ENCODE measurements around the gene UGT1A8.
"Not testable (repeated sequence)": the region's sequence is repeated elsewhere in the genome, so short reads cannot be mapped to it uniquely, and the experiment has no call there.

The UGT1A8 gene

GRCh38 chr2:233643128-233643527, 25.7 kb downstream of the UGT1A8 start:
- no peak for DNase-seq (ENCODE audit: low read depth)

- DNase-seq (ENCODE audit: low read depth) = not testable (repeated sequence)
These were observed 28.6 kb downstream of the UGT1A8 start for GRCh38 chr2:233646033-233646432.

GRCh38 chr2:233650981-233651380, 33.5 kb downstream of the UGT1A8 start:
- DNase-seq (ENCODE audit: low read depth) = no peak

DNA sequence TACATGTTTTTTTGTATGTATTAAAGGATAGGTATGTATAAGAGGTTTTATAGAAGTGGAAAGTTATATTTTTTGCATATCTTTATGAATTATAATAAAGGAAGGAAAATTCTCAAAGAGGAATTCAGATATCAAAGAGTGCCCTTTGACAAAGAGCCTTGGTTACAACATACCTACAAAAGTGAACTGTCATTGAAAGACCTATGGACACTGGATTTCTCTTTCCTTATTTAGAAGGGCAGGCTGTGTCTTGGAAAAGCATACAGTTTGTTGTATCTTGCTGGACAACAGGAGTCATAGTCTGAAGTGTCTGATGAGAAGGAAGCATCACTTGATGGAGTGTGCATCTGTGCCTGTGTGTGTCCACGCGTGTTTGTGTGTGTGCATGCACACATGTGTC, 34.0 kb downstream of the UGT1A8 start:
- no peak for DNase-seq (ENCODE audit: low read depth)

GRCh38 chr2:233654501-233654900, 37.1 kb downstream of the UGT1A8 start:
- no peak for DNase-seq (ENCODE audit: low read depth)

DNA sequence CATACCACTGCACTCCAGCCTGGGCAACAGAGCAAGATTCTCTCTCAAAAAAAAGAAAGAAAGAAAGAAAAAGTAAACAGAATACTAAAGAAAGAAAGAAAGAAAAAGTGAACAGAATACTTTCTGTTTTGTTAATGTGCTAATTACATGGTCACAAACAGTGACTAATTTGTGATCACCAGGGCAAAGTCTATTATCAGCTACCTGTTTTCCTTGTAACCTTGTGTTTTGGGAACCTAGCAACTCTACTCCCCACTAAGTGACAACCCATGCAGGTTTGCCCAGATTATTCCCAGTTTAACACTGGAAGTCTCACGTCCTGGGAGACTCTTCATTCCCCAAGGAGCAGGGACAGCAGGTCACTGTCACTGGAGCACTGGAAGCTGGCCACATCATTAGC, 37.6 kb downstream of the UGT1A8 start:
- DNase-seq (ENCODE audit: low read depth) = no peak

DNA sequence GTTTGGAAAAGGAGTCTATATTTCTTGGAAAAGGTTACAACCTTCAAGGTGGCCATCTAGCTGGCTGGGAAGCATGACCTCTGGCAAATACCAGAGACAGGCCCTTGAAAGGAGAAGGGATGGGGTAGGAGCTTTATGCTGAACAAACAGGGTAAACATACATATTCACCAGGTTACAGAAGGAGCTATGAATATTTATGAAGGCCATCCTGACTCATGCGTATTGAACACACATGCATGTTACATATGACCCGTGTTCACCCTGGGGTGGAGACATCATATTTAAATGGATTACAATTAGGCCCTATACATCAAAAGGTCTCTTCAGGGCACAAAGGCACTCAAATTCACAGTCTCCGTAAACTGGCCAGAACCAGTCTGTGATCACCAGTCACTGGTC, 38.5 kb downstream of the UGT1A8 start:
- not testable (repeated sequence) for DNase-seq (ENCODE audit: low read depth)

- DNase-seq (ENCODE audit: low read depth) = no peak
These were observed 39.0 kb downstream of the UGT1A8 start for GRCh38 chr2:233656443-233656842.

DNA sequence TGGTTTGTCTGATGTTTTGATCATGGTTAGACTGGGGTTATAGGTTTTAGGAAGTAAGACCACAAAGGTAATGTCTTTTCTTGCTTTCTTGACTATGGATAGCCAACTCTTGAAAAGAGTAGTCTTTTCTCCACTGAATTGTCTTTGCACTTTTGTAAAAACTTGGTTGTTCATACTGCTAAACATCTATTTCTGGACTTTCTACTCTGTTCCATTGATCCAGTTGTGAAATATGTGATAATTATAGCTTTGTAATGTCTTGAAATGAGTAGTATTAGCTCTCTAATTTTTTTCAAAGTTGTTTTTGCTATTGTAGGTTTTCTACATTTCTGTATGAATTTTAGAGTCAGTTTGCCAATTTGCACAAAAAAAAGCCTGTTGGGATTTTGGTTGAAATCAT, 41.2 kb downstream of the UGT1A8 start:
- no peak for DNase-seq (ENCODE audit: low read depth)

- no peak for DNase-seq (ENCODE audit: low read depth)
These were observed 46.5 kb downstream of the UGT1A8 start for GRCh38 chr2:233663911-233664310.

- DNase-seq (ENCODE audit: low read depth) = no peak
These were observed 51.3 kb downstream of the UGT1A8 start for GRCh38 chr2:233668605-233669260.

GRCh38 chr2:233671290-233672161, 54.1 kb downstream of the UGT1A8 start, which contains the start of gene UGT1A9:
Gene UGT1A9, plus strand, starts transcription at chr2:233671898. Its CDS starts 37 bp downstream, at chr2:233671935.
- DNase-seq (ENCODE audit: low read depth) = no peak

- no peak for DNase-seq (ENCODE audit: low read depth)
These were observed 55.5 kb downstream of the UGT1A8 start for GRCh38 chr2:233672886-233673285.

DNA sequence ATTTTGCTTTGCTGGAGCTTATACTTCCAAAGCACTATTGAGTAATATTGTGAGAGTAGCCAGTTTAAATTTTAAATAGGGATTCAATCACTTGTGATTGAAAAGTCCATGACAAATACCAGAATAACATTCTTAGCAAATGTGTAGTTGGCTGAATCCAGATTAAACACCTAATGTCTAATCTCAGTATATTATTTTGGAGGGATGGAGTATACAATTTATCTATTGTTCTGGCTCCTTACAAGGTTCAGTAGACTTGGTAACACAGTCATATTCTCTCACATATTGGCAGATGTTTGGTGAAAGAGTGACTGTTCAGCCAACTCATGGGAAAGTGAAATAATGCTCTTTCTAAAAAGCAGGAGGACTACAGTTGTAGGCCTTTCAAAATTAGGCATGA, 56.5 kb downstream of the UGT1A8 start:
- DNase-seq (ENCODE audit: low read depth) = no peak

- no peak for DNase-seq (ENCODE audit: low read depth)
These were observed 56.9 kb downstream of the UGT1A8 start for GRCh38 chr2:233674314-233674713.

DNA sequence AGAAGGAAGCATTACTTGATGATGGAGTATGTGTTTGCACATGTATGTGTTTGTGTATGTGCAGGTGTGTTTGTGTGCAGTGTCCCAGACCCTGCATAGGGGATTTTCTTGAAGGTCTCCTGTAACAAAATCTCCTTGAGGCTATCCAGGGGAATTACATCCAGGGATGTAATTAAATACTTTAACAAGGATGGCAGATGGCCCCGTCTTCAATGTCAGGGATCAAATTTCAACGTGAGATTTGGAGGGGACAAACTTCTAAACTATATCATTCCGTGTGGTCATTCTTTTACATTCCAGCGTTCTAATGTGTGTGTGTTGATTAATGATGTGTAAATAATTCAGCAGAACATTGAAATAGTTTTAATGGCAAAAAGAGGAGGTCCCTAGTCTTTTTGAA, 57.6 kb downstream of the UGT1A8 start:
- DNase-seq (ENCODE audit: low read depth) = no peak

DNA sequence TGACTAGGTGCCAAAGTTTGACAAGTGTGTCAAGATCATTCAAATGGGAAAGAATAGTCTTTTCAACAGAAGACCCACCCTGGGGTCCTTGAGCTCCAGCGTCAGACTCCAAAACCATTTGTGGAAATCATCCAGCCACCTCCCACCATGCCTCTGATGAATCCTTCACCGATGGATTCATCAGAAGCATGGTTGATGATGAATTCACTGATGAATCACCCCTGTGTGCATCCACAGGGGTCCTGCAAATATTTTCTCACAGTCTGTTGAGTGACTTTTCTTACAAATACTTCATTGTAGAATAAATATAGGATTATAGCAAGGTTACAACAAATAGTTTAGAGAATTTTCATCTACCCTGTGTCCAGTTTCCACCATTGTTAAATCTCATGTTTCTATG, 58.6 kb downstream of the UGT1A8 start:
- DNase-seq (ENCODE audit: low read depth) = no peak

GRCh38 chr2:233679196-233679595, 61.8 kb downstream of the UGT1A8 start:
- DNase-seq (ENCODE audit: low read depth) = no peak

DNA sequence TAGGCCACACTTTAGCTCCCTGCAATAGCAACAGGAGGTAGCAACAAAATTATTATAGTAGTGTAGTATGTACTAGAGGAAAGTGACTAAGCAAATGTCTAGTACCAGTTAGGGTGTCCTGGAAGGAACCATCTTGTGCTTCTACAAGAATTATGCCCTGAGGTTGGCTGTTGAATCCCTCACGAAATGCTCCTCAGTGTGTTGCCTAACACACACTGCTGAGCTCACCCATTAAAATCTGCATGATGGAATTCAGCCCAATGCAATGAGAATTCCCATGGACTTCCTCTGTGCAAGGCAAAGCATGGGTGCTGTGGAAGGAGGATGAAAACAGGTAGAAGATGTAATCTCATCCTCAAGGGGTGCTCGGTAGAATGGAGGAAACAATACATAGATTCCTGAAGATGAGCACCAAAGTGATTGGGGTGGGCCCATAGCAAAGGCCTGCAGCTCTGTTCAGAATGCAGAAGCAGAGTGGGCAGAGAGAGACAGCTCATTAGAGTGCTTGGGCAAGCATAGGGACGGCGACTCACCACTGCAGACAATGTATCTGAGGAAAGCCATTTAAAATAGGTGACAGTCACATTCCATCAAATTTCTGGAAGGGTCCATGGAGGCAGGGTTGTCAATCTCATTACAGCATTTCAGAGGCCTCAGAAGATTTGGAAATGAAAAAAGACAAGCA, 63.1 kb downstream of the UGT1A8 start:
- DNase-seq (ENCODE audit: low read depth) = no peak

DNA sequence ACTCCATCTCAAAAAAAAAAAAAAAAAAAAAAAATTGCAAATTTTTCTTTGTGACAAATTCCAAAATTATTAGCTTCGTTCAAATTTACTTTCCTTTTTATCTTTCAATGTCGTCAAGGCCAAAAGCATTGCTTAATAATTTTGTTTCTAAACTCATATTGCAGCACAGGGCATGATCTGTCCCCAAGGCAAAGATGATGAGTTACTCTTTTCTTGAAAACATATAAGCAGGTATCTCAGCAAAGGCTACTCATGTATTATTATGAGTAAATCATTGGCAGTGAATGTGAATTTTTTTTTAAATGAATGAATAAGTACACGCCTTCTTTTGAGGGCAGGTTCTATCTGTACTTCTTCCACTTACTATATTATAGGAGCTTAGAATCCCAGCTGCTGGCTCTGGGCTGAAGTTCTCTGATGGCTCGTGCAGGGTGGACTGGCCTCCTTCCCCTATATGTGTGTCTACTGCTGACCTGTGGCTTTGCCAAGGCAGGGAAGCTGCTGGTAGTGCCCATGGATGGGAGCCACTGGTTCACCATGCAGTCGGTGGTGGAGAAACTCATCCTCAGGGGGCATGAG, 64.2 kb downstream of the UGT1A8 start, which contains the start of gene UGT1A7:
Gene UGT1A7, plus strand, starts transcription at position 381 of the 579 bp plus-strand sequence. Its CDS starts 37 bp downstream, at position 418.
- no peak for DNase-seq (ENCODE audit: low read depth)

DNA sequence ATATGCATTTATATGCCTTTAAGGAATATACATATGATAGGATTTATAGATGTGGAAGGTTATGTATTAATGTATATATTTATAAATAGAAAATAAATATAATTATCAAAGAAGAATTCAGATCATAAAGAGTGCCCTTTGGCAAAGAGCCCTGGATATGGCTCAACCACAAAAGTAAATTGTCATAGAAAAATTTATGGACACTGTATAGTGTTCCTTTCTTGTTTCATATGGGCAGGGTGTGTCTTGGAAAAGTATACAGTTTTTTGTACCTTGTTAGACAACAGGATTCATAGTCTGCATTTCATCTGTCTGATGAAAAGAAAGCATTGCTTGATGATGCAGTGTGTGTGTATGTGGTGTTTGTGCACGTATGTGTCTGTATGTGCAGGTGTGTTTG, 67.2 kb downstream of the UGT1A8 start:
- no peak for DNase-seq (ENCODE audit: low read depth)

GRCh38 chr2:233686928-233687327, 69.5 kb downstream of the UGT1A8 start:
- DNase-seq (ENCODE audit: low read depth) = no peak

All from fibroblast of the conjunctiva (primary cell).